Activated naive CD8-positive, alpha-beta T cell (primary cell): ENCODE measurements around the gene EPOP.
A peak's percentile ranks its signal among the peaks of the same experiment; 100 is the strongest.

Source experiments
- H3K27ac Mint-ChIP-seq: one replicate; pipeline ENCODE4 v1.8.0; 2021; ENCODE audit warnings: mixed read lengths
- H3K27me3 Mint-ChIP-seq: one replicate; pipeline ENCODE4 v1.8.0; 2021; ENCODE audit warnings: mixed read lengths
- H3K36me3 Mint-ChIP-seq: one replicate; pipeline ENCODE4 v1.8.0; 2021; ENCODE audit warnings: mixed read lengths
- H3K4me1 Mint-ChIP-seq: one replicate; pipeline ENCODE4 v1.8.0; 2021; ENCODE audit warnings: low read depth, mixed read lengths
- H3K4me3 Mint-ChIP-seq: one replicate; pipeline ENCODE4 v1.8.0; 2021; ENCODE audit warnings: mild to moderate bottlenecking, mixed read lengths
- H3K9me3 Mint-ChIP-seq: one replicate; pipeline ENCODE4 v1.8.0; 2021; ENCODE audit warnings: low read depth, mixed read lengths

EPOP gene

DNA sequence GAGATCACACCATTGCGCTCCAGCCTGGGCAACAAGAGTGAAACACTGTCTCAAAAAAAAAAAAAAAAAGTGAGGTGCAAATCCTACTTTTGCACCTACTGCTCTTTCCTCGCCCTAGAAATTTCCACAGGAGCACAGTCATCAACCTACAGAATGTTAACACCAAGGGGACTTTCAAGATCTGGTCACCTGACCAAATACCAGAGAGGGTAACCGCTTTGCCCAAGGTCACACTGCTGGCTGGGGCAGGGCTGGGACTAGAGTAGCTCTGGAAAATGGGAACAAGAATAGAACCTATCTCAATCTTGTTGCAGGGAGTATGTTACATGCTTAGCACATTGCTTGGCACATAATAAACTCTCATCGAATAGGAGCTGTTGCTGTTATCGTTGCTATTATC is 24.0 kb upstream of the EPOP start:
- no peak overlapping the region for H3K4me3 Mint-ChIP-seq
- peak overlapping the region; percentile 84 for H3K27ac Mint-ChIP-seq
- H3K4me1 Mint-ChIP-seq: peaks cover 47% of the 10 kb centered on the region
- H3K36me3 Mint-ChIP-seq: peaks cover 2% of the 10 kb centered on the region
- no peaks in the 10 kb centered on the region for H3K27me3 Mint-ChIP-seq
- H3K9me3 Mint-ChIP-seq: no peaks in the 10 kb centered on the region

DNA sequence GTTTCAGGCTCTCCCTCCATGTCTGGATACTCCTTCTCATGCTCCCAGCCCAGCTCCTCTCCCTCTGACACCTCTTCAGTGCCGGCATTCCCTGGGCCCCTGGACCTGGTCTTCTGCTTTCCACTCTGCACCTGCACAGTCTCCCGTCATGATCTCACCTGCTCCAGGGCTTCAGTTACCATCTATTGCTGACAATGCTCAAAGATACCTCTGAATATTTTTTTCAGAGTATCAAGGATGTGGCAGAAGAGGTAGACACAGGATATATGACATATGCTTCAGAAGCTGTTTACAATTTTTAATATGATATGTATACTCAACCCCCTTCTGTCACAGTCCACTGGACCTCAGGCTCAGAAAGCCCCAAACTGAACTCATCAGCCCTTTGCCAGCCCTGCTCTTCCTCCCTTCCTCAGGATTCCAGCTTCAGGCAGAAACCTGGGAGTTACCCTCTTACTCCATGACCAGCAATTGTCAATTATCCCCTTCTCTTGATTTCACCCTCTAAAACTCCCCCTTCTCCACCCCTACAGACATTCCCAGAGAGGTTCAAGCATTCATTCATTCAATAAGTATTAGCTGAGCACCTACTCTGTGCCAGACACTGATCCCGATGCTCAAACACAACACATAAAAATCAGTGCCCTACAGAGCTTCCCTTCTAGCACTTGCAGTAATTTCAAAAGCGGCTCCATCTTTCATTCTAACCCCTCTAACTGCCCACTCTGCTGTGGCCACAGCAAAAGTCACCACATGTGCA is 22.5 kb upstream of the EPOP start:
- Mint-ChIP-seq H3K4me1 (peaks cover 47% of the 10 kb centered on the region), H3K9me3 (no peaks in the 10 kb centered on the region), H3K36me3 (peaks cover 2% of the 10 kb centered on the region), H3K27me3 (no peaks in the 10 kb centered on the region), H3K27ac (peak overlapping the region; percentile 67), H3K4me3 (peak overlapping the region; percentile 56)

DNA sequence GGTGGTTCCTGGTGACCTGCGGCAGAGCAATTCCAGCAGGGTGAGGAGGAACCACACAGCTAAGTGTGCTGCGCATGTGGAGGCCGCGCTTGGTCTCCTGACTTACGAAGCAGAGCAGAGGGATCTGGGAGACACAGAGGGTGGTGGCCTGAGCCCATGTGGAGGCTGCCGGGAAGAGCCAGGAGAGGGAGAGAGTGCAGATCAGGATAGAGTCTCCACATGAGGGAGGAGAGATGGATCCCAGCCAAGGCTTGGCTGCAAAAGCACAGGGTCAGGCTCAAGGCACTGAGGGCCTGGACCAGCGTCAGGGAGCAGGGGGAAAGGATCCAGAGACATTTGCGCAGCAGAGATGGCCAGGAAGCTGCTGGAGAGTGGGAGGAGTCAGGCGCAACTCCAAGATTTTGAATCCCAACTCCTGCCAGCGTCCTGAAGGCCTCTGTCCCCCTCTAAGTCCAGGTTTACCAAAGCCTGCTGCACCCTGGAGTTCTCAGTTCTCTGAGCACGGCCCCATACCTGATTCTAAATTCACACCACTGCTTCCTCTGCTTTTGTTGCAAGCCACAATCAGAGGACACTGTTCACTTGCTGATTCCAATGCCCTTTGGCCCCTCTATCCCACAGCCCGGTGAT is 19.1 kb upstream of the EPOP start:
- no peaks in the 10 kb centered on the region for H3K27me3 Mint-ChIP-seq
- H3K4me3 Mint-ChIP-seq: no peak overlapping the region
- peaks cover 21% of the 10 kb centered on the region for H3K4me1 Mint-ChIP-seq
- no peaks in the 10 kb centered on the region for H3K36me3 Mint-ChIP-seq
- no peaks in the 10 kb centered on the region for H3K9me3 Mint-ChIP-seq
- peak overlapping the region; percentile 58 for H3K27ac Mint-ChIP-seq

DNA sequence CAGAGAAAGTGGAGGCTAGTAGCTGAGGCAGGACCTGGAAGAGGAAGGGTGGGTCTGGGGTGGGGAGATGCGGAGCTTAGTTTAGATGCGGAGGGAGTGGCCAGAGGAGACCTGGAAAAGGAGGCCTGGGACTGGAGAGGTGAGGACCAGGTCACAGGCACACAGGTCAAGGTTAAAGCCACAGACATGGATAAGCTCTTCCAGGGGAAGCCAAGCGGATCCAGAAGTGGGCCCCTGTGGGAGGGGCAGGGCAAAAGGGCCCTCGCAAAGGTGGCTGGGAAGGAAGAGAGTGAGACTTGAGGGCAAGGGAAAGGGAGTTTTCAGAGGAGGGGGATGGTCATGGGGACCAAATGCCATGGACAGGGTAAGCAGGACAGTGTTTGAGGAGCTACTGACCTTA is 16.4 kb upstream of the EPOP start:
- no peaks in the 10 kb centered on the region for H3K9me3 Mint-ChIP-seq
- no peaks in the 10 kb centered on the region for H3K36me3 Mint-ChIP-seq
- H3K4me1 Mint-ChIP-seq: peaks cover 4% of the 10 kb centered on the region
- no peaks in the 10 kb centered on the region for H3K27me3 Mint-ChIP-seq
- H3K27ac Mint-ChIP-seq: no peak overlapping the region
- H3K4me3 Mint-ChIP-seq: no peak overlapping the region

- H3K27me3 Mint-ChIP-seq: no peaks in the 10 kb centered on the region
- no peak overlapping the region for H3K4me3 Mint-ChIP-seq
- H3K27ac Mint-ChIP-seq: no peak overlapping the region
- H3K9me3 Mint-ChIP-seq: no peaks in the 10 kb centered on the region
- H3K4me1 Mint-ChIP-seq: peaks cover 2% of the 10 kb centered on the region
- no peaks in the 10 kb centered on the region for H3K36me3 Mint-ChIP-seq
Observed at GRCh38 chr17:38690386-38690785, 15.6 kb upstream of the EPOP start.

DNA sequence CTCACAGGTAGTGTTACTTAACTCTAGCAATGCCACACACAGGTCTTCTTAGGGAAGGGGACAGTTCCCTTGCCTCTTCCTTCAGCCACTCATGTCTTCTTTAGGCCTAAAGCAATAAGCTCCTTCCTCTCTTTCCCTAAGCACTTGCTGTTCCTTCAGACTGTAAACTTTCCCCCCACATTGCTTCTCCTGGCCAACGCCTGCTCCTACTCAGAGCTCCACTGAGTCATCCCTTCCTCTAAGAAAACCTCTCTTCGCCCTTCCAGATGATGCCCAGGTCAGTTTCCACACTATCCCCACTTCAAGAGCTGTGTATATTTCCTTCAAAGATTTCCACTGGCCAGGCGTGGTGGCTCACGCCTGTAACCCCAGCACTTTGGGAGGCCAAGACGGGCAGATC is 12.5 kb upstream of the EPOP start:
- no peaks in the 10 kb centered on the region for H3K27me3 Mint-ChIP-seq
- H3K9me3 Mint-ChIP-seq: no peaks in the 10 kb centered on the region
- peaks cover 2% of the 10 kb centered on the region for H3K4me1 Mint-ChIP-seq
- H3K4me3 Mint-ChIP-seq: no peak overlapping the region
- H3K36me3 Mint-ChIP-seq: no peaks in the 10 kb centered on the region
- no peak overlapping the region for H3K27ac Mint-ChIP-seq

DNA sequence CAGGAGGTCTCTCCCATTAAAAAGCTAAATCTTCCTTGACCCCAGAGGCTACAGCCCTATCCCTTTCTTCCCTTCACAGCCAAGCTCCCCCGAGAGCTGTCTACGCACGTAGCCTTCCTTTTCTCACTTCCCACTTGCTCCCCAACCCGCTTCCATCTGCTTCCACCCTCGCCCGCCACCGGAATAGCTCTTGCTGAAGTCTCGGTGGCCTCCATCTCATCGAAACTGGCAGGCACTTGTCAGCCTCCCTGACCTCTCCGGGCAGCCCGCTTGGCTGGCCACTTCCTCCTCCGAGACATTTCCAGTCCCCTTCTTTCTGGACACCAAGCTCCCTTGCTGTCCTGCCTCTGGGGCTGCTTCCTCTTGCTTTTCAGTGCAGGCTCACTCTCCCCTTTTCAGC is 10.7 kb upstream of the EPOP start:
- Mint-ChIP-seq H3K27me3 (no peaks in the 10 kb centered on the region), H3K27ac (peak overlapping the region; percentile 6), H3K4me1 (peaks cover 2% of the 10 kb centered on the region), H3K4me3 (no peak overlapping the region), H3K36me3 (no peaks in the 10 kb centered on the region), H3K9me3 (no peaks in the 10 kb centered on the region)

DNA sequence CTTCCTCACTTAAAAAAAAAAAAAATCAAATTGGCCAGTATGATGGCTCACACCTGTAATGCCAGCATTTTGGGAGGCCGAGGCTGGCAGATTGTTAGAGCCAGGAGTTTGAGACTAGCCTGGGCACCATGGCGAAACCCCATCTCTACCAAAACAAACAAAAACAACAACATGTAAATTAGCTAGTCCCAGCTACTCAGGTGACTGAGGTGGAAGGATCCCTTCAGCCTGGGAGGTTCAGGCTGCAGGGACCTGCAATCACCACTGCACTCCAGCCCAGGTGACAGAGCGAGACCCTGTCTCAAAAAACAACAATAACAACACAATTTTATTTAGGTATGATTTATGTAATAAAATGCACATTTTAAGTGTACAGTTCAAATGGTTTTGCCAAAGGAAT is 6.3 kb upstream of the EPOP start:
- Mint-ChIP-seq H3K27ac (no peak overlapping the region), H3K9me3 (no peaks in the 10 kb centered on the region), H3K4me3 (no peak overlapping the region), H3K27me3 (no peaks in the 10 kb centered on the region), H3K4me1 (peaks cover 15% of the 10 kb centered on the region), H3K36me3 (no peaks in the 10 kb centered on the region)

DNA sequence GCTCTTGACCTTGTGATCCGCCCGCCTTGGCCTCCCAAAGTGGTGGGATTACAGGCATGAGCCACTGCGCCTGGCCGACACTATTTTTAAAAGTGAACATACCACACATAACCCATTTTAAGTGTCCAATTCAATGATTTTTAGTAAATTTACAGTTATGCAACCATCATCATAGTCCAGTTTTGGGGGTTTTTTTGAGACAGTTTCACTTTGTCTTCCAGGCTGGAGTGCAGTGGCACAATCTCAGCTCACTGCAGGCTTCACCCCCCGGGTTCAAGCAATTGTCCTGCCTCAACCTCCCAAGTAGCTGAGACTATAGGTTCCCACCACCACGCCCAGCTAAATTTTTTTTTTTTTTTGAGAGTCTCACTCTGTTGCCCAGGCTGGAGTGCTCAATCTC is 3.1 kb upstream of the EPOP start:
- H3K36me3 Mint-ChIP-seq: no peaks in the 10 kb centered on the region

GRCh38 chr17:38676706-38677504 is 2.1 kb upstream of the EPOP start:
- Mint-ChIP-seq H3K36me3 (no peaks in the 10 kb centered on the region), H3K27ac (peak overlapping the region; percentile 85), H3K9me3 (no peaks in the 10 kb centered on the region), H3K4me3 (peak overlapping the region; percentile 35), H3K4me1 (peaks cover 34% of the 10 kb centered on the region), H3K27me3 (peaks cover 2% of the 10 kb centered on the region)

More for the DNA sequence above, 3.1 kb upstream of the EPOP start:
- Mint-ChIP-seq H3K9me3 (no peaks in the 10 kb centered on the region), H3K27ac (no peak overlapping the region), H3K27me3 (no peaks in the 10 kb centered on the region), H3K4me1 (peaks cover 28% of the 10 kb centered on the region), H3K4me3 (no peak overlapping the region)

DNA sequence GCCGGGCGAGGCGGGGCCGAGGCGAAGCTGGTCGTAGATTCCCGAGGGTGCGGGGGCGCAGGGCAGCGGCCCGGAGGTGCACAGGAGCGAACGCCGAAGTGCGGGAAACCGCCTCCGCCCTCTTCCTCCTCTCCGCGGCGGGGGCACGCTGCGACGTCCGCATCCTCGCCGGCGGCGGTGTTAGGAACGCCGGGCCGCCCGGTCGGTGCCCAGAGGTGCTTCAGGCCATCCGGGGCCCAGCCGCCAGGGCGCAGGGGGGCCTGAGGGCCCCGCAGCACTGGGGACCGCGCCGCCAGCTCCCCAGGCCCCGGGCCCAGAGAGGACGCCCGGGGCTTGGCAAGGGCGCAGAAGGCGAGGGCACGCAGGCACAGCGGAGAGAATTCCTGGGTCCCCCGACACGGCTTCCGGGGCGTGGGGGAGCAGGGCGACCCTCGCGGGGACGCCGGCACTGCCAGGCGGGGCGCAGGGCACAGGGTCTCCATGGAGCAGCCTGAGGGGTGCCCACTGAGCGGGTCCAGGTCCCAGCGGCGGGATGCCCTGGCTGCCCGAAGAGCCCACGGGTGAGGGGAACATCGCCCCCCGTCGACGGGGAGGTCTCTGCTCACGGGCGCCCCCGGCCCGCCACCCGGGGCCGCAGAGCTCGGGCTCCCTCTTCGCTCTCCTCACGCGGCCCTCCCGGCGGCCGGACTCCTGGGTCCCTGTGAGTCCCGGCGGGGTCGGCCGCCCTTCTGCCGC is 576 bp downstream of the EPOP start:
- H3K4me3 Mint-ChIP-seq: peak overlapping the region; percentile 35
- no peaks in the 10 kb centered on the region for H3K9me3 Mint-ChIP-seq
- peaks cover 13% of the 10 kb centered on the region for H3K27me3 Mint-ChIP-seq
- no peak overlapping the region for H3K27ac Mint-ChIP-seq
- no peaks in the 10 kb centered on the region for H3K36me3 Mint-ChIP-seq
- H3K4me1 Mint-ChIP-seq: peaks cover 45% of the 10 kb centered on the region

DNA sequence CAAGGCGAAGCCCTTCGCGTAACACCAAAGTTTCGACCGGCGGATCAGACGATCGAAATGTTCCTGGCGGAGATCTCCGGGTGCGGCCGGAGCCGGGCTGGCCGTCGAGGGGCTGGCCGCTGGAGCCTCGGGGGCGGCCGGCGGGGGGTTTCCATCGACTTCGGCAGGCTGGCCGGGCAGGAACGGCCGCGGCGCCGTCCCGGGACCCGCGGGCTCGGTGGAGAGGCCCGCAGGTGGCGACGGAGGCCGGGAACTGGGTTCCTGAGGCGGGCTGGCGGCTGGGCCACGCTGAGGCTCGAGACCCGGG is 1.1 kb downstream of the EPOP start:
- Mint-ChIP-seq H3K27me3 (peaks cover 17% of the 10 kb centered on the region), H3K9me3 (no peaks in the 10 kb centered on the region), H3K4me3 (peak overlapping the region; percentile 84), H3K27ac (no peak overlapping the region), H3K36me3 (no peaks in the 10 kb centered on the region), H3K4me1 (peaks cover 45% of the 10 kb centered on the region)

DNA sequence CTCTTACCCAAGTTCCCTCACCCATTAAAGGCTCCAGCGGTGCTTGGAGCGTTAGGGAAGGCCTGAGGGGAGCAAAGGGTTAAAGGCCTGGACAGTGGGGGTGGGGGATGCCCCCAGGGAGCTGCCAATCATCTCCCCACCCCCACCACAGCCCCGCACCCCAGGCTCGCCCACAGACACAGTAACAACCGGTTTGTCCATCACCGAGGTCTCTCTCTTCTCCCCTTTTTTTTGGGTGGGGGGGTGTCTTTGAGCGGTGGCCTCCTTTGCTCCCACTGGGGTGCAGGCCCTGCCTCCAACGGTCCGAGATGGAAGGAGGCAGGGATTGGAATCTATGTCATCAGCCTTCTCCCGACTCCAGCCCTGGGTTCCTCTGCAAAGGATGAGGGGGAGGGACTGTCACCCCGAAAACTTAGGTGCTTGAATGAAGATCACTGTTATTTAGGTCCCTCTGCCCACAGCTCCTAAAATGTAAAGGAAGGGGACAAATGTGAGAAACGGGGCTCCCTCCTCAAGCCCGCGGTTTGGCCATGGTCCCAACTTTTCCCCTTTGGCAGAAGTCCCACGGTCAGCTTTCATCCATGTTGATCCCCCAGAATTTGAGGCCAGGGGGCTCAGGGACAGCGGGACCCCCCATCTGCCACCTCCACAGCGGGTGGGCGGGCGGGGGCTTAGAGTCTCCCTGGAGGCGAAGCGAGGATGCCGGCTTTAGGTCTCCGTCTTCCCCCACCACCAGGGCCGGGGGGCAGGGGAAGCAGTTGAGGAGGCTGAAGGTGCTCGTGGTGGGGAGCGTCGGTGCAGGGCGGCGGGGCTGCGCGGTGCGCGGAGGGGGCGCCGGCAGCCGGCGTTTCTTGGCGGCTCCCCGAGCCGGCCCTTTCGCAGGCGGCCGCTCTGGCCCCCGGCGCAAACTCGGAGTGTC is 1.7 kb downstream of the EPOP start:
- Mint-ChIP-seq H3K36me3 (no peaks in the 10 kb centered on the region), H3K27ac (peak overlapping the region; percentile 16), H3K9me3 (no peaks in the 10 kb centered on the region), H3K27me3 (peaks cover 21% of the 10 kb centered on the region), H3K4me1 (peaks cover 43% of the 10 kb centered on the region), H3K4me3 (peak overlapping the region; percentile 84)
